DLD1 (cell line): ENCODE measurements around the gene S100A11.

ENCODE experiments used
- in situ Hi-C: cut with HindIII; loops from 2 replicates; pipeline ENCODE4 v1.10.0; 2017; ENCODE audit warnings: low sequenced_read_pairs

Gene S100A11

DNA sequence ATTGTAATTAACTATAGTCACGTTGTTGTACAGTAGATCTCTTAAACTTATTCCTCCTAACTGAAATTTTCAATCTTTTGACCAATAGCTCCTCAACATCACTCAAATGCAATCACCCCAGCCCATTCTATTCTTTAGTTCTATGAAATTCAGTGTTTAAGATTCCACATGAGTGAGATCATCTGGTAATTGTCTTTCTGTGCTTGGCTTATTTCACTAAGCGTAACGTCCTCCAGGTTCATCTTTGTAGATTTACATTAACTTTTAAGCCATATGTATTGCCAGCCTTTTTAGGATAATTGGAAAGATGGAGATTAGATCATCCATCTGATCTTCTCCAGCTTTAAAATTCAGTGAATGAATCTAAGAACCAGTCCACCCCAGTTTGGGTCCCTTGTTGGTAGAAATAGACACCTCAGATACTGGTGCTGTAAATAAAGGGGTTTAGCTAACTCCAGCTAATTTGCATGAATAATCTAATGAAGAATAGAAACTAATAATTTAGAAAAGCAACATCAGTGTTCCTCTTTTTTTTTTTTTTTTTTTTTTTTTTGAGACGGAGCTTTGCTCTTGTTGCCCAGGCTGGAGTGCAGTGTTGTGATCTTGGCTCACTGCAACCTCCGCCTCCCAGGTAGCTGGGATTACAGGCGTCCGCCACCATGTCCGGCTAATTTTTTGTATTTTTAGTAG is 50.2 kb downstream of the S100A11 start:
- in situ Hi-C loops, result no loop called here

DNA sequence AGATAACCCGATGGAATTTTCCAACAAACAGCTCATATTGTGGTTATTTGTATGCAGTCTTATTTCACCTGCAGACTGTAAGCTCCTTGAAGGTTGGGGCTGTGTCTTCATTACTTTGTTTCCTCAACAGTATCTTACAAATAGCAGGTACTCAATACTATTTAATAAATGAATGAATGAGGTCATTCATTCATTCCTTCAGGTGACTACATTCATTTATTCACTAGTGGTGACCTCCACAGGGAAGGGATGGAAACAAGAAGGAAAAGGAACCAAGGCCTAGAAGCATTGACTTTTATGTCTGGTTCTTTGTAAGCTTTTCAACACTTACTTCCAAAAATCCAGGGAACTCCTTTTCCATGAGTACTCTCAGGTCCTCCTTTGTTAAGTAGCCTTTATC is 51.0 kb downstream of the S100A11 start:
- in situ Hi-C loops, result no loop called here

DNA sequence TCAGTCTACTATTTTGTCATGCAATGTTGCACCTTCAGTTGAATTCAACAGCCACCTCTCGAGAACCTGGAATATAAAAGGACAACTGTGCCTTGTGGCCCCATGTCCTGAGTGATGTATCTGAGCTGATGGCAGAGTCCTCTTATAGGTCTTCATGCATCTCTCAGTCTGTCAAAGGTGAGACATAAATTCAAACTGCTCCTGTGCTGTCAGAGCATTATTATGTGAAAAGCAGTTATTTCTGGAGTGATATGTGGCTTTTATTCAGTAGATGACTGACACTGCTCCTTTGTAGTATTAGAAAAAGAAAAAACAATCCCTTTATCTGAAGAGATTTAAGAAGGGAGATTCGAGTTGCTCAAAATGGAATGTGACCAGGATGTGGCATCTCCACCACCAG is 51.5 kb downstream of the S100A11 start:
- in situ Hi-C loops, result no loop called here

DNA sequence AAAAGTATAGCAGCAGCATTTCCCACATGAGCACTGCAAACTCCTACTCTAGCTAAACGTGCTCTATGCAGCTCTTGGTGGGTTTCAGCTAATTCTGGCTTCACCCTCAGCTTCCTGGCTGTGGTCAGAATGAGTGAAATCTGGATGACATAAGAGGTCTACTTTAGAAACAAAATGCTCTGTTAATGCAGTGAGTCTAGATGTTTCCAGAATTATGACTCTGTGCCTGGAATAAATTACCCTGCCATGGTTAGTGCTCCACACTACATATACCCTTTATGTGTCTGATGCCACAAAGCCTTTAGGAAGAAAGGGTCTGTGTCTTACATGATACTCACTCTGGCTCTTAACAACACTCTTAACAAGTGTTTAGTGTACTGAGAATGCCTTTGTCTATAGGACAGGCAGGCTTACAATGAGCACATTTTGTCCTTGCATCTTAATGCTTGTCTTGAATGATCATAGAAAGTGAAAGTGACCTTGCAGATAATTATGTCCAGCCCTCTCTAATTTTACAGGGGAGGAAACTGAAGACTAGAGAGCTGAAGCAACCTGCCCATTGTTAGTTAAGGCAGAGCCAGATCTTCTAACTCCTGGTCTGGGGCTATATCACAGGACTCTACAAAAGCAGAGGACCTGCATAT is 52.4 kb downstream of the S100A11 start:
- in situ Hi-C loops, result no loop called here
